Sigmoid colon (tissue), 7 donors: ENCODE measurements around the gene ZNF232. TPM values are rescaled to one million over a fixed set of nuclear protein-coding genes. Genes with fewer than 3 reads are reported as not detected.
"Not testable (repeated sequence)": the region's sequence is repeated elsewhere in the genome, so short reads cannot be mapped to it uniquely, and the experiment has no call there.

Experiments
- DNase-seq: peaks from one replicate; pipeline ENCODE4 v3.0.0-alpha.2; 2019
- H3K27ac ChIP-seq, 4 donors: fragments of 200-600 bp; sonication (generic); one replicate each; pipeline ENCODE4 v1.5.1; 2016 to 2019; ENCODE audit warnings: mild to moderate bottlenecking in 1 of 4
- H3K27me3 ChIP-seq, 3 donors: fragments of 200-600 bp; sonication (generic); one replicate each; pipeline ENCODE4 v1.5.1; 2019; ENCODE audit warnings: mild to moderate bottlenecking in 1 of 3
- H3K36me3 ChIP-seq, 4 donors: fragments of 200-600 bp; sonication (generic); one replicate each; pipeline ENCODE4 v1.5.1; 2016 to 2019
- H3K4me1 ChIP-seq, 4 donors: fragments of 200-600 bp; sonication (generic); one replicate each; pipeline ENCODE4 v1.5.1; 2017 to 2019
- H3K4me3 ChIP-seq, 4 donors: fragments of 200-600 bp; sonication (generic); one replicate each; pipeline ENCODE4 v1.5.1; 2017 to 2019; ENCODE audit warnings: mild to moderate bottlenecking in 2 of 4, moderate library complexity in 1 of 4
- H3K9me3 ChIP-seq, 4 donors: fragments of 200-600 bp in 3 of 4; sonication (generic) in 3 of 4; one replicate each; pipeline versions ENCODE4 v1.5.1 to v1.6.1; 2013 to 2019
- EP300 ChIP-seq, 4 donors: sonication (generic); formaldehyde crosslinking; IDR thresholded peaks; one replicate each; pipeline ENCODE4 v1.6.1; 2017; ENCODE audit warnings: antibody characterized with exemption in 4 of 4
- POLR2A ChIP-seq, 2 donors: fragments of 450-650 bp; IDR thresholded peaks; one replicate each; pipeline ENCODE4 v1.6.1; 2016; ENCODE audit warnings: antibody characterized with exemption in 2 of 2, mild to moderate bottlenecking in 2 of 2, moderate library complexity in 2 of 2
- POLR2AphosphoS5 ChIP-seq, 4 donors: sonication (generic); formaldehyde crosslinking; IDR thresholded peaks; one replicate each; pipeline ENCODE4 v1.6.1; 2017; ENCODE audit warnings: antibody characterized with exemption in 4 of 4
- WGBS, 2 donors: extraction: QIAGEN DNeasy Blood & Tissue Kit; methylation state at CpG; one replicate each; pipeline ENCODE4 v1.1.7; 2013; 5-methylcytosine and 5-hydroxymethylcytosine counted together
- intact Hi-C: fragments of 100-400 bp; cut with DNase I; formaldehyde crosslinking; loops from one replicate; pipeline ENCODE4 v1.15.1; 2023
- polyA plus RNA-seq, 3 donors: library from polyadenylated mRNA; stranded (reverse); fragments of 200-250 nt; gene quantifications; one replicate each; pipeline ENCODE4 v1.2.3, GENCODE V29; 2013
- total RNA-seq, 4 donors: library from RNA; depleted of rRNA; stranded (reverse); fragments of >200 nt; gene quantifications; one replicate each; pipeline ENCODE4 v1.1.0, GENCODE V29; 2016
- TF ChIP-seq, protein P1 (sequence below), 4 experiments: fragments of 450-650 bp in 3 of 4; fragments of 200-600 bp in 1 of 4; IDR thresholded peaks; one replicate each; pipeline ENCODE4 v1.5.1; 2016 to 2019; ENCODE audit warnings: antibody characterized with exemption in 4 of 4, mild to moderate bottlenecking in 3 of 4, moderate library complexity in 2 of 4
- donor health status: healthy with polysubstance abuse.
- donor health status: Bipolar disorder and iron deficiency.
- donor health status: healthy.

The ZNF232 gene
- 10 to 100 TPM in 3 of 4 donors, 1 to 10 TPM in 1; 5.7 to 15.3 (median 12.7) TPM for total RNA-seq
- 1 to 10 TPM; 4.8 to 8.7 (median 6.0) TPM for polyA plus RNA-seq

DNA sequence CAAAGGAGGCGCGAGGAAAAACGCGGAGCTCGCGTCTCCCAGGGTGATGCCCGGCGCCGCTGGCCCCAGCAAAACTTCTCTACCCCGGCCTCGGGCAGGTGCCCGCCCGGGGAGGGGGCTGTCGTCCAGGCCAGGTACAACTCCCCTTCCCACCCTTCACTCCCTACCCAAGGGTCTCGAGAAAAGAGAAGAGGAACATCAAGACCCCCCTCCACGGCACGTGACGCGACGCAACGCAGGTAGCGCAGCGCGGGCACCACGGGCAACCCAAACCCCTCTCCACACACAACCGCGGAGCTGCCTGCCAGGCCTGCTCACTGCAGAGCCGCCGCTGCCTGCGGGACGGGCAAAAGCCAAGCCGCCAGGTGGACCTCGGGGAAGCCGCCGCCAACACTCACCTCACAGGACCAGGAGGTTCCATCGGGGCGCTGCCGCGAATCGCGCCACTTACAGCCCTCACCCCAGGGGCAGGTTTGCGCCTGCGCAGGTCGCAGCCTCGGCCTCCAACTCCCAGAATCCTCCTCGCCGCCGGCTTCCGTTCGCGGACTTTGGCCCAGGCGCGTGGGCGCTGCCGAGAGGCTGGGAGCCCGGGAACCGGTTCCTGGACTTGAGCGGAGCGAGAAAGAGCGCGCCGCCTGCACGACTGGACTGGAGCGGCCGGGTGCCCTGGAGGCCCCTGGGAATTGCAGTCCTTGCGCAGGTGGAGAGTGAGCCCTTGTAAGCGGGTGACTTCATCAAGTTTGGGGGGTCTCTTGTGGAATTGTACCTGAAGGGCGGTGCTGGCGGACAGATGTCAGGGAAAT, at the start of gene ZNF232:
TSS of gene ZNF232 (minus strand) at position 477 of the 803 bp plus-strand sequence. CDS start at position 421, 56 bp downstream.
- peak within 1 kb of the TSS; percentile 81 to 85 (median 82) for H3K27ac ChIP-seq
- H3K9me3 ChIP-seq: no peaks in the 10 kb centered on the region
- WGBS, 2 donors: 0 to 1% methylated on average over 69 of the region's 69 CpGs
- peaks cover 6 to 27% (median 8%) of the 10 kb centered on the region in 3 donors for H3K27me3 ChIP-seq
- peak; percentile 96 for DNase-seq
- H3K4me1 ChIP-seq: peaks cover 0 to 21% (median 13%) of the 10 kb centered on the region in 4 donors
- H3K4me3 ChIP-seq: peak within 1 kb of the TSS; percentile 76 to 95 (median 81)
- intact Hi-C loops: loop anchor here (5.0 kb wide), 2 partner anchors 34 to 81 kb away; partner anchors contain the start of genes ZFP3 and ZNF594
- TF ChIP-seq POLR2A (IDR thresholded peaks at IDR 0.05): peak; percentile 32 to 42
- TF ChIP-seq POLR2AphosphoS5 (IDR thresholded peaks at IDR 0.05): peak; percentile 68 to 90 (median 86)
- TF ChIP-seq, protein P1, sequence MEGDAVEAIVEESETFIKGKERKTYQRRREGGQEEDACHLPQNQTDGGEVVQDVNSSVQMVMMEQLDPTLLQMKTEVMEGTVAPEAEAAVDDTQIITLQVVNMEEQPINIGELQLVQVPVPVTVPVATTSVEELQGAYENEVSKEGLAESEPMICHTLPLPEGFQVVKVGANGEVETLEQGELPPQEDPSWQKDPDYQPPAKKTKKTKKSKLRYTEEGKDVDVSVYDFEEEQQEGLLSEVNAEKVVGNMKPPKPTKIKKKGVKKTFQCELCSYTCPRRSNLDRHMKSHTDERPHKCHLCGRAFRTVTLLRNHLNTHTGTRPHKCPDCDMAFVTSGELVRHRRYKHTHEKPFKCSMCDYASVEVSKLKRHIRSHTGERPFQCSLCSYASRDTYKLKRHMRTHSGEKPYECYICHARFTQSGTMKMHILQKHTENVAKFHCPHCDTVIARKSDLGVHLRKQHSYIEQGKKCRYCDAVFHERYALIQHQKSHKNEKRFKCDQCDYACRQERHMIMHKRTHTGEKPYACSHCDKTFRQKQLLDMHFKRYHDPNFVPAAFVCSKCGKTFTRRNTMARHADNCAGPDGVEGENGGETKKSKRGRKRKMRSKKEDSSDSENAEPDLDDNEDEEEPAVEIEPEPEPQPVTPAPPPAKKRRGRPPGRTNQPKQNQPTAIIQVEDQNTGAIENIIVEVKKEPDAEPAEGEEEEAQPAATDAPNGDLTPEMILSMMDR (IDR thresholded peaks at IDR 0.05): no peak
- TF ChIP-seq EP300 (IDR thresholded peaks at IDR 0.05): no peak
- peaks cover 0 to 30% (median 11%) of the 10 kb centered on the region in 4 donors for H3K36me3 ChIP-seq

DNA sequence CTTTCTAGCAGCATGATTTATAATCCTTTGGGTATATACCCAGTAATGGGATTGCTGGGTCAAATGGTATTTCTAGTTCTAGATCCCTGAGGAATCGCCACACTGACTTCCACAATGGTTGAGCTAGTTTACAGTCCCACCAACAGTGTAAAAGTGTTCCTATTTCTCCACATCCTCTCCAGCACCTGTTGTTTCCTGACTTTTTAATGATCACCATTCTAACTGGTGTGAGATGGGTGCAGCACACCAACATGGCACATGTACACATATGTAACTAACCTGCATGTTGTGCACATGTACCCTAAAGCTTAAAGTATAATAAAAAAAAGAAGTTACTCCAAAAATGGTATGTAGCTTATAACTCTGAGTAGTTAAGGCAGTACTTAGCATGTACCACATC, 49.0 kb upstream of the ZNF232 start:
- H3K27me3 ChIP-seq, H3K27ac ChIP-seq, H3K9me3 ChIP-seq, H3K4me1 ChIP-seq, DNase-seq, intact Hi-C loops, H3K4me3 ChIP-seq, H3K36me3 ChIP-seq: not testable (repeated sequence)
- 62 to 88% methylated on average over 1 of the region's 1 CpG for WGBS, 2 donors

DNA sequence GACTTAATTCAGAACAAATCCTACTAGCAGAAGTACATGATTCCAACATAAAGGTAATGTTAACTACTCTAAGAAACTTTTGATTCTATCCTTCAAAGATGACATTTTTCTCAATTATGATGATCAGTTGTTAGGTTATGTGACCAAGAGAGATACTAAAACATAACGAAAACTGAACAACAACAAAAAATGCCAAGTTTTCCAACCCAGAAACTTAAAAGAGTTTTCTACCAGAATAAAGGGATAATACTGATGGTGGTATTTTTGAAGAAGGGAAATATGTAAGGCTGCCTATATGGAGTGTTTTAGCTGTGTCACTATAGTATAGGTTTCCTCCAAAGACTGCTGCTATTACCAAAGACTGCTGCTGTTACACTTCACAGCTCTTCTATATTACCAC, 34.4 kb upstream of the ZNF232 start:
- H3K27me3 ChIP-seq, intact Hi-C loops, H3K27ac ChIP-seq, H3K4me1 ChIP-seq, H3K9me3 ChIP-seq, DNase-seq, H3K36me3 ChIP-seq, H3K4me3 ChIP-seq: not testable (repeated sequence)
- 87 to 90% methylated on average over 1 of the region's 1 CpG for WGBS, 2 donors

DNA sequence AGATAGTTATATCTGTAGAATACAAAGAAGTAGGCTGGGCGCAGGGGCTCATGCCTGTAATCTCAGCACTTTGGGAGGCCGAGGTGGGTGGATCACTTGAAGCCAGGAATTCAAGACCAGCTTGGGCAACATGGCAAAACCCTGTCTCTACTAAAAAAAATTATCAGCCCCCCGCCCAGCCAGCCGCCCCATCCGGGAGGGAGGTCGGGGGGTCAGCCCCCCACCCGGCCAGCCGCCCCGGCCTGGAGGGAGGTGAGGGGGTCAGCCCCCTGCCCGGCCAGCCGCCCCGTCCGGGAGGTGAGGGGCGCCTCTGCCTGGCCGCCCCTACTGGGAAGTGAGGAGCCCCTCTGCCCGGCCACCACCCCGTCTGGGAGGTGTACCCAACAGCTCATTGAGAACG, 31.2 kb upstream of the ZNF232 start:
- H3K4me3 ChIP-seq, H3K4me1 ChIP-seq, H3K27ac ChIP-seq, intact Hi-C loops, DNase-seq, H3K9me3 ChIP-seq, H3K36me3 ChIP-seq, H3K27me3 ChIP-seq: not testable (repeated sequence)
- 91 to 94% methylated on average over 15 of the region's 18 CpGs for WGBS, 2 donors

DNA sequence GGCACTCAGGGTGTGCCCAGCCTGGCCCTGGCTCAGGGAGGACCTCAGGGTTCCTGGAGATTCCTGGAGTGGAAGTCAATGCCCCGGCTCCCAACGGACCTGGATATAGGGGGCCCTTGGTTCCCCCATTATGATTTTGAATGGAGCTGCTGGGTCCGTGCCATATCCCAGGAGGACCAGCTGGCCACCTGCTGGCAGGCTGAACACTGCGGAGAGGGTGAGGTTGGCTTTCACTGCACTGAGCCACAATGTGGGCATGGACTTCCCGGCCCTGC, 27.7 kb upstream of the ZNF232 start:
- H3K27ac ChIP-seq: no peak overlapping the region
- H3K27me3 ChIP-seq: no peaks in the 10 kb centered on the region
- WGBS, 2 donors: 89 to 96% methylated on average over 5 of the region's 5 CpGs
- intact Hi-C loops: no loop called here
- no peak for TF ChIP-seq POLR2A (IDR thresholded peaks at IDR 0.05)
- no peak for TF ChIP-seq EP300 (IDR thresholded peaks at IDR 0.05)
- TF ChIP-seq, protein P1 (IDR thresholded peaks at IDR 0.05): no peak
- no peak for TF ChIP-seq POLR2AphosphoS5 (IDR thresholded peaks at IDR 0.05)
- H3K9me3 ChIP-seq: no peaks in the 10 kb centered on the region
- no peak overlapping the region for H3K4me3 ChIP-seq
- H3K4me1 ChIP-seq: no peaks in the 10 kb centered on the region
- no peaks in the 10 kb centered on the region for H3K36me3 ChIP-seq
- DNase-seq: no peak

DNA sequence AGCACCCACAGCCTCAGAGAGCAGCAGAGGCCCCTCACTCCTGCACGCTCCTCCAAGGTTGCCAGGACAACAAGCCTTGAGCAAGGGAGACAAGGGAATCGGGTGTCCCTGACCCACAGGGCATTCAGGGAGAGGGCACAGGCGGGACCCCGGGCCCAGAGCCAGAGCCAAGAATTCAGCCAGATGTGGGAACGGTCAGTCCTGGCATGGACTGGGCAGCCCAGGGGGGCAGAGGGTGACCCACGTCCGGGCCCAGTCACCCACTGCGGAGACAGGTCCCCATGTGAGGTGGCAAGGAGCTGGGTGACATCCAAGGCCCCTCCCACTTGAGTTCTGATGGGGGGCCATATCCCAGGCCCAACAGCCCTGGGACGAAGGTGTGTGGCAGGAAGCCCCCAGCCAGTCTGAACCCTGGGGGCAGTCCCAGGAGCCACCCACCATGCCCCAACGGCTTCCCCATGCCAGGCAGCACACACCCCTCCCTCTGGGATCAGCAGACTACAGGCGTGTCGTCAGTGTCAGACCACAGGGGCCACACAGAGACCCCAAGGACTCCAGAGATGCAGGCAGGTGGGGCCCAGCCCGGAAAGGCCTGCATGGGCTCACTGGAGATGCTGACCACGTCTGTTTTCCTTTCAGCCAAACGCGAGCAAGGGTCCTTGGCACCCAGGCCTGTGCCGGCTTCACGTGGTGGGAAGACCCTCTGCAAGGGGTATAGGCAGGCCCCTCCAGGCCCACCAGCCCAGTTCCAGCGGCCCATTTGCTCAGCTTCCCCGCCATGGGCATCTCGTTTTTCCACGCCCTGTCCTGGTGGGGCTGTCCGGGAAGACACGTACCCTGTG, 27.2 kb upstream of the ZNF232 start:
- intact Hi-C loops: no loop called here
- TF ChIP-seq POLR2A (IDR thresholded peaks at IDR 0.05) (no peak), POLR2AphosphoS5 (IDR thresholded peaks at IDR 0.05) (no peak), EP300 (IDR thresholded peaks at IDR 0.05) (no peak)
- TF ChIP-seq, protein P1 (IDR thresholded peaks at IDR 0.05): no peak

DNA sequence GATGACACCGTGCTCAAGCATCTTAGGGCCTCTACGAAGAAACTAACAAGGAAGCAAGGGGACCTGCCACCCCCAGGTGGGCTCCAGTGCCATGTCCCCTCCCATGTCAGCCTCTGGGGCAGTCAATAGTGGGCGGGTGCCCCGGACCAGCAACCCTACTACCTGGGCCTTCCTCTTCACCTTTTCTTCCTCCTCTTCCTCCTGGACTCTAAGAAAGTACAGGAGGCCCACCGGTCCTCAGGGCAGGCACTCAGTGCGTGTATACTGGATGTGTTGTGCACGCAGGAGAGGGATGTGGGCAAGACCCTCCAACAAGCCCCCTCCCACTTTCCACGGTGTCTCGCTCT, 26.5 kb upstream of the ZNF232 start:
- H3K4me1 ChIP-seq, H3K27ac ChIP-seq, intact Hi-C loops, DNase-seq, H3K4me3 ChIP-seq, H3K36me3 ChIP-seq, H3K27me3 ChIP-seq, H3K9me3 ChIP-seq: not testable (repeated sequence)
- WGBS, 2 donors: 93 to 94% methylated on average over 9 of the region's 9 CpGs

More for the DNA sequence above, 27.2 kb upstream of the ZNF232 start:
- DNase-seq: no peak
- WGBS, 2 donors: 89% methylated on average over 24 of the region's 24 CpGs
- H3K27ac ChIP-seq: no peak overlapping the region
- H3K27me3 ChIP-seq: no peaks in the 10 kb centered on the region
- no peaks in the 10 kb centered on the region for H3K36me3 ChIP-seq
- H3K4me3 ChIP-seq: no peak overlapping the region
- no peaks in the 10 kb centered on the region for H3K9me3 ChIP-seq
- no peaks in the 10 kb centered on the region for H3K4me1 ChIP-seq

DNA sequence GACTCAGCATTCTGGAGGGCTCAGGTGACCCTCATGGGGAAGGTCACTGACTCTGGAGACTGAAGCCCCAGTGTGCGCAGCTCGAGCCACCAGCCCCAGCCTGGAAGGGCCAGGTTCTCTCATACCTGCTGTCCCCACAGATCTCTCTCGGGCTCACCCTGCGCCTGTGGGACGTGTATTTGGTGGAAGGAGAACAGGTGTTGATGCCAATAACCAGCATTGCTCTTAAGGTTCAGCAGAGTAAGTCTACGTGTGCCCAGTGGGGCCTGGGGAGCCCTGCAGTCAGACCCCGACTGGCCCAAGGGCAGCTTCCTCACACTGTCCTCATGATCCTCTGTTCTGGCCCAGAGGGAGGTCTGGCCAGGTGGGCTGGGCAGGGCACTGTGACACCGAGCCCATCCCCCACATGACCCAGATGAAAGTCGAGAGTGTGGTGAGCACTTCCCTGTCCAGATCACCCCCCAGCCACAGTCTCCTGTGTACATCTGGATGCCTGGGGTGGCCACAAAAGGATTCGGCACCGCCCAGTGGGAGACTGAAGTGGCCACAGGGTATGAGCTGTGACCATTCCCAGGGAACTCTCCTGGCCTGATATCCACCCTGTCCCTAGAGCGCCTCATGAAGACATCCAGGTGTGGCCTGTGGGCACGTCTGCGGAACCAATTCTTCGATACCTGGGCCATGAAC, 26.0 kb upstream of the ZNF232 start:
- DNase-seq, H3K27me3 ChIP-seq, H3K27ac ChIP-seq, H3K36me3 ChIP-seq, H3K4me1 ChIP-seq, intact Hi-C loops, H3K9me3 ChIP-seq, H3K4me3 ChIP-seq: not testable (repeated sequence)
- 89 to 91% methylated on average over 15 of the region's 15 CpGs for WGBS, 2 donors
